HUDEP-2 (cell line): ENCODE results near the gene CLEC12A.
A peak's percentile ranks its signal among the peaks of the same experiment; 100 is the strongest.
"Not testable (repeated sequence)": the region's sequence is repeated elsewhere in the genome, so short reads cannot be mapped to it uniquely, and the experiment has no call there.

ENCODE experiments used
- DNase-seq, 76 experiments: peaks; one replicate each; lab custom pipeline; 2025; ENCODE audit not compliant: unreplicated experiment in 76 of 76; lab: John Stamatoyannopoulos, UW

The CLEC12A gene

GRCh38 chr12:9961901-9962300, 9.3 kb upstream of the CLEC12A start:
- no peak for DNase-seq

- no peak for DNase-seq
These were observed 1.5 kb upstream of the CLEC12A start for GRCh38 chr12:9969673-9970072.

- no peak for DNase-seq
These were observed 2.7 kb downstream of the CLEC12A start for GRCh38 chr12:9973949-9974348.

- DNase-seq, result not testable (repeated sequence)
These were observed 3.5 kb downstream of the CLEC12A start for GRCh38 chr12:9974731-9975130.

DNA sequence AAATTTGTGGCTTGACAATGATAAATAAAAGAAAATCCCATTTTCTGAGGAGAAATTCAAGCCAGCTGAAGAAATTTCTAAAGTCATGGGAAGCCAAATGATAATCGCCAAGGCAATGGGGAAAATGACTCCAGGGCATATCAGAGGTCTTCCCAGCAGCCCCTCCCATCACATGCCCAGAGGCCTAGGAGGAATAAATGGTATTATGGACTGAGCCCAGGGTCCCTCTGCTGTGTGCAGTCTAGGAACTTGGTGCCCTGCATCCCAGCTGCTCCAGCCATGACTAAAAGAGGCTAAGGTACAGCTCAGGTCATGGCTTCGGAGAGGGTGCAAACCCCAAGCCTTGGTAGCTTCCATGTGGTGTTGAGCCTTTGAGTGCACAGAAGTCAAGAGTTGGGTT, 4.4 kb downstream of the CLEC12A start:
- DNase-seq, result no peak

GRCh38 chr12:9976626-9977025, 5.4 kb downstream of the CLEC12A start:
- not testable (repeated sequence) for DNase-seq

DNA sequence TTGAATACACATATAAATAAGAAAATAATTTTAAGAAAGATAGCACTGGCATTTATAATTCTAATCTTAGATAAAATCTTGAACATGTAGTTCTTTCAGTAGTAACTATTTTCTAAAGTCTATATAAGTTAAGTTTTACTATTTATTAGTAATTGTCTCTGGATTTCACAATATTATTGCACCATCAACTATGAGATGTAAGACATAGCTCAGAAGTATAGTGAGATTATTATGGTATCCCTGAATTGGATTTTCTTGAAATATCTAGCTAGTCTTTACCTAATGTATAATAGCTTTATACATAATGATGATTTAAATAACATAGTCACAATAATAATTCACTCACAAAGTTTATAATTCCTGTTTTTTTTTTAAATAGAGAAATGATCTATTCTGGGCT, 6.7 kb downstream of the CLEC12A start:
- DNase-seq, result no peak

GRCh38 chr12:9980126-9980525, 8.9 kb downstream of the CLEC12A start:
- no peak for DNase-seq

DNA sequence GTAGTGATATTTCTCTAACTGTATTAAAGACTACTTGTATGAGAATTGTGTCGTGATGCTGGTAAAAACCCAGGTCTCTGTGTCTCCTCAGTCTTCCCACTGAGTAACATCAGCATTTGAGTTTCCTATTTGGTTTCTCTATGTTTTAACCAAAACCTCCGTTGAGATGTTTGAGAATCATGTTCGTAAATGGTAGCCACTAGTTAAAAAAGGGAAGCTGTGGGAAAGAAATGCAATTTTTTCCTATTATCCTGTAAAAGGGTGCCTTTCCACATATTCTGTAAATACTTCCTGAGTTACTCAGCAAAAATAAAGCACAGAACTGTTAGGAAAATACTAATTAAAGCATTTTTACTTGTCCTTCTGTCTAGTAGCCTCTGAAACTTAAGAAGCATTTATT, 20.7 kb downstream of the CLEC12A start:
- no peak for DNase-seq

GRCh38 chr12:9992296-9992695, 21.1 kb downstream of the CLEC12A start:
- DNase-seq, result no peak

DNA sequence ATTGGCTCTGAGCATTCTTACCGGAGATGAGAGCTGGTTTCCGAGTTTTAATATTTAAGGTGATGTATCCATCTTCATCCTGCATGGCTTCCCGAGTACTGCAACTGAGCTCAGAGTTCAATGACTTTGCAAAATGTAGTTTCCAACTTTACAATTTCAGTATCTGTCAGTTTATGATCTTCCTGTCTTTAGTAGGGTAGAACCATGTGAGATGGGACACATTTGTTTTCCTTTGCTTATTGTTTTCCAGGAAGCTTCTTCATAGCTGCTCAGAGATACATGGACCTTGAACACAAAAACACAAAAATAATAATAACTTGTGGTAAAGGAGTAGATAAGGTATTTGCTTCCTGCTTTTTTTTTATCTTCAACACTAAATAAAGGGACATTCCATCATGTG, 27.8 kb downstream of the CLEC12A start, which contains the start of gene CLEC1B:
Gene CLEC1B (minus strand): TSS at position 106 of the 400 bp plus-strand sequence. CDS start 21 bp downstream, at position 85.
- DNase-seq, result no peak

DNA sequence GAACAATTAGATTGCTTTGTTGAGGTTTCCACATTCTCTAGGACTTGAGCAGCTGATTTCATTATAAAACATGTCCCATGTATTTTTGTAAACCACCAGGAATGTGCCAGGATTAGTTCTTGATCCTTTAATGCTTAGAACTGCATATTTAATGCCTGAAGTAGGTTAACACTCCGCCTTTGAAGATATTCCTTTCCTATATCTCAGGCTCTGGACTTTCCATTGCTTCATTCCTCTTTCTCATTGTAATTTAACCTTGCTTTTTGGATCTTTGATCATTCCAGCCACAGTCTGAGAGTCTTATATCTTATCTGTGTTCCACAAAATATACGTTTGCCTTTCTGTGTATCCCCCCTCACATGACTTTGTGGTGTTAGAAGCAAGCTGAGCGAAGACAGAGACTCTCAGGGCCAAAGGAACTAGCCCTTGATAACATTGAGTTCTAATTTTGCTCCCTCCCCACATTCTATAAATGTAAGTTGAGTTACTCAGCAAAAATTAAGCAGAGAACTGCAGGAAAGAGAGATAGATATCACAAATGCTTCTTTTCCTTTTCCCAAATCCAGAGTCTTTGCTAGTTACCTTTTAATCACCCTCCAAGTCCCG, 30.1 kb downstream of the CLEC12A start:
- DNase-seq, result peak in 1 of 76 experiments; percentile 2

GRCh38 chr12:10012630-10013330, 41.6 kb downstream of the CLEC12A start:
- no peak for DNase-seq

GRCh38 chr12:10015450-10015849, 44.2 kb downstream of the CLEC12A start:
- no peak for DNase-seq

DNA sequence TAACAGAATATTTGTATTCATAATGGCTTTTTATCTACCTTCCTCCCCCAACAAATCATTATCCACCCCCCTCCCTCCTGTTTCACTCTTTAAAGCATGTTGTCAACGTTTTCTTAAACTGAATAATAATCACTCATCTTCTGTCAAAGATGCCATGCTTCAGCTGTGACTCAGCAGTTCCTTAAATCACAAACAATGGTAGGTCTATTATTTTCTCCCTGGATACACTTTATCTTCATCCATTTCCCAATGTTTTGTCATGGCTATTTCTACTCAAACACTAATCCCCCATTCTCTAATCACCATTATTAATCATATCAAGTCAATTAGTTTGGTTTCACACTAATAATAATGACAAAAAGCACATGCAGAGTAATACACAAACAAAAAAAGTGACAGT, 45.7 kb downstream of the CLEC12A start:
- DNase-seq, result no peak

GRCh38 chr12:10018386-10018785, 47.2 kb downstream of the CLEC12A start:
- DNase-seq, result no peak

- no peak for DNase-seq
These were observed 50.1 kb downstream of the CLEC12A start for GRCh38 chr12:10021342-10021741.

- DNase-seq, result no peak
These were observed 54.0 kb downstream of the CLEC12A start for GRCh38 chr12:10025236-10025635.

- not testable (repeated sequence) for DNase-seq
These were observed 55.5 kb downstream of the CLEC12A start for GRCh38 chr12:10026666-10027065.

DNA sequence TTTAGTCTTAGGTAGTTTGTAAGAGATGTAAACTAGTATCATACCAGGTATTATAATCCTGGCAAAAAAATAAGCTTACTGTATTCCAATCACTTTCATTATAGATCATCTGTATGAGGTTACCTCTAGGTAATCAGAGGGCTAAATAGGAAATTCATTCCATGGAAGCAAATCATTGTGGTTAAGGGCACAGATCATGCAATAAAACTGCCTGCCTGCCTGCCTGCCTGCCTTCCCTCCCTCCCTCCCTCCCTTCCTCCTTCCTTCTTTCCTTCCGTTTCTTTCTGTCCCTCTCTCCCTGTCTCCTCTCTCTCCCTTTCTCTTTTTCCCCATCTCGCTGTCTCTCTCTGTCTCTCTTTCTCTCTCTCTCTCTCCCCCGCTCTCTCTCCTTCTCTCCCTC, 56.1 kb downstream of the CLEC12A start:
- no peak for DNase-seq

DNA sequence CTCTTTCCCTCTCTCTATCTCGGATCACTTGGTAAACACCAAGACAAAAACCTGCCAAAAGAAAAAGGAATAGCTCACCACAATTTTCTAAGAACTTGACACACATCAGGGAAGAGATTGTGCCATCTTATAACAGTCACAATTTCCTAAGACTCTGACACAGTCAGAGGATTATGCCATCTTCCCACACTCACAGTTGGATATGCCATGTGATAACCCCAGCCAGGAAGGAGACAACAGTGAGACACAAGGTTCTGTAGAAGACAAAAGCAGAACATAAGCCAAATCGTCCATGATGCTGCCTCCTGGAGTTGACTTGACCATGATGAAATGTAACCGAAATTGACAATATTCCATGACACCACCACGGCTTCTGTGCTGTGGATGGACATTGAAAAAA, 56.5 kb downstream of the CLEC12A start:
- DNase-seq, result no peak

GRCh38 chr12:10030446-10030845, 59.2 kb downstream of the CLEC12A start, which contains the start of gene CLEC9A:
CLEC9A (plus strand) TSS chr12:10030682; CDS start chr12:10052688, 22,006 bp downstream.
- no peak for DNase-seq
